Loucy (cell line): ENCODE measurements around the gene FOXO4.

Source experiments
- CTCF ChIP-seq: fragments of 200-600 bp; sonication (generic); conservative IDR thresholded peaks from 2 replicates; pipeline ENCODE4 v1.5.1; 2014; ENCODE audit warnings: mild to moderate bottlenecking, antibody characterized with exemption, low read length
- EZH2phosphoT487 ChIP-seq: fragments of 200-600 bp; IDR thresholded peaks from 2 replicates; pipeline ENCODE4 v1.6.1; 2018; ENCODE audit warnings: antibody characterized with exemption, mild to moderate bottlenecking, moderate library complexity, borderline replicate concordance

- TF ChIP-seq CTCF (no peak), EZH2phosphoT487 (no peak)
Measured at GRCh38 chrX:71103110-71103983, 7.7 kb downstream of the FOXO4 start.
